Liver (tissue), 9 donors: ENCODE measurements around the gene ZSCAN22. TPM values are rescaled to one million over a fixed set of nuclear protein-coding genes. Genes with fewer than 3 reads are reported as not detected.

Source experiments
- DNase-seq: peaks from one replicate; pipeline ENCODE4 v3.0.0-alpha.2; 2017; ENCODE audit warnings: low spot score
- H3K27ac ChIP-seq, 2 donors: one replicate each; pipeline ENCODE4 v1.7.0; 2013; ENCODE audit warnings: inconsistent platforms in 2 of 2, low read length in 2 of 2, control low read depth in 1 of 2, low read depth in 1 of 2, mild to moderate bottlenecking in 1 of 2
- H3K27me3 ChIP-seq, 4 donors: one replicate each; pipeline versions ENCODE4 v1.6.1 to v1.7.0; 2013; ENCODE audit warnings: low read length in 3 of 4, inconsistent platforms in 1 of 4, mild to moderate bottlenecking in 1 of 4, moderate library complexity in 1 of 4; ENCODE audit not compliant: control insufficient read depth in 4 of 4, insufficient read depth in 4 of 4
- H3K36me3 ChIP-seq, 4 donors: one replicate each; pipeline versions ENCODE4 v1.6.1 to v1.7.0; 2013; ENCODE audit warnings: low read length in 3 of 4, mild to moderate bottlenecking in 3 of 4, low read depth in 1 of 4, moderate library complexity in 1 of 4; ENCODE audit not compliant: control insufficient read depth in 4 of 4, insufficient read depth in 3 of 4
- H3K4me1 ChIP-seq, 4 donors: one replicate each; pipeline versions ENCODE4 v1.6.1 to v1.7.0; 2013; ENCODE audit warnings: low read length in 3 of 4, mild to moderate bottlenecking in 3 of 4, moderate library complexity in 1 of 4; ENCODE audit not compliant: control insufficient read depth in 4 of 4, insufficient read depth in 4 of 4
- H3K4me3 ChIP-seq, 3 donors: one replicate each; pipeline versions ENCODE4 v1.6.1 to v1.7.0; 2013; ENCODE audit warnings: low read length in 3 of 3, control low read depth in 1 of 3, low read depth in 1 of 3, mild to moderate bottlenecking in 1 of 3
- H3K9ac ChIP-seq, 2 donors: one replicate each; pipeline ENCODE4 v1.7.0; 2013; ENCODE audit warnings: low read length in 2 of 2, mild to moderate bottlenecking in 2 of 2, moderate library complexity in 2 of 2, control low read depth in 1 of 2, low read depth in 1 of 2
- H3K9me3 ChIP-seq, 4 donors: one replicate each; pipeline versions ENCODE4 v1.6.1 to v1.7.0; 2013; ENCODE audit warnings: low read length in 3 of 4; ENCODE audit not compliant: control insufficient read depth in 4 of 4
- CTCF ChIP-seq: fragments of 150-350 bp; IDR thresholded peaks from 2 replicates; pipeline ENCODE4 v1.5.1; 2017; ENCODE audit warnings: improper control_type of control experiment, low read depth, low read length; ENCODE audit not compliant: missing input control
- EGR1 ChIP-seq, 2 donors: IDR thresholded peaks; 2 replicates each; pipeline ENCODE4 v1.6.1; 2016 to 2018; ENCODE audit warnings: antibody characterized with exemption in 2 of 2, low read depth in 2 of 2
- FOXA1 ChIP-seq: IDR thresholded peaks from 2 replicates; pipeline ENCODE4 v1.6.1; 2016; ENCODE audit warnings: antibody characterized with exemption
- FOXA2 ChIP-seq: IDR thresholded peaks from 2 replicates; pipeline ENCODE4 v1.6.1; 2016; ENCODE audit warnings: antibody characterized with exemption
- GABPA ChIP-seq, 2 donors: IDR thresholded peaks in 1 of 2; conservative IDR thresholded peaks in 1 of 2; 2 replicates each; pipeline ENCODE4 v1.6.1; 2016; ENCODE audit warnings: antibody characterized with exemption in 2 of 2, mild to moderate bottlenecking in 1 of 2, moderate library complexity in 1 of 2
- HNF4A ChIP-seq, 2 donors: conservative IDR thresholded peaks; 2 replicates each; pipeline ENCODE4 v1.6.1; 2016; ENCODE audit warnings: antibody characterized with exemption in 2 of 2, mild to moderate bottlenecking in 2 of 2
- HNF4G ChIP-seq: IDR thresholded peaks from 2 replicates; pipeline ENCODE4 v1.6.1; 2016; ENCODE audit warnings: antibody characterized with exemption
- NR2F2 ChIP-seq: IDR thresholded peaks from 2 replicates; pipeline ENCODE4 v1.6.1; 2016; ENCODE audit warnings: antibody characterized with exemption
- REST ChIP-seq: IDR thresholded peaks from 2 replicates; pipeline ENCODE4 v1.6.1; 2016; ENCODE audit warnings: antibody characterized with exemption, mild to moderate bottlenecking
- RXRA ChIP-seq, 2 donors: IDR thresholded peaks; 2 replicates each; pipeline ENCODE4 v1.6.1; 2017 to 2018; ENCODE audit warnings: antibody characterized with exemption in 2 of 2, mild to moderate bottlenecking in 1 of 2
- SP1 ChIP-seq: IDR thresholded peaks from 2 replicates; pipeline ENCODE4 v1.6.1; 2018; ENCODE audit warnings: antibody characterized with exemption, mild to moderate bottlenecking
- TAF1 ChIP-seq: conservative IDR thresholded peaks from 2 replicates; pipeline ENCODE4 v1.6.1; 2016; ENCODE audit warnings: antibody characterized with exemption, mild to moderate bottlenecking
- YY1 ChIP-seq: IDR thresholded peaks from 2 replicates; pipeline ENCODE4 v1.6.1; 2016; ENCODE audit warnings: antibody characterized with exemption, mild to moderate bottlenecking
- WGBS: extraction: QIAGEN DNeasy Blood & Tissue Kit; methylation state at CpG from one replicate; pipeline ENCODE4 v1.1.7; 2013; 5-methylcytosine and 5-hydroxymethylcytosine counted together
- polyA plus RNA-seq, 2 donors: library from polyadenylated mRNA; stranded (reverse) in 1 of 2; unstranded in 1 of 2; fragments of 200-250 nt in 1 of 2; fragments of >200 nt in 1 of 2; fragmentation: Nextera tagmentation in 1 of 2; extraction: Ambion mirVana in 1 of 2; gene quantifications; one replicate each; pipeline versions ENCODE4 v1.2.1 to v1.2.3, GENCODE V29; 2013 to 2015
- total RNA-seq, 2 donors: library from RNA; depleted of rRNA; stranded (reverse); fragments of >200 nt; gene quantifications; one replicate each; pipeline ENCODE4 v1.2.3, GENCODE V29; 2014
- TF ChIP-seq, protein P1 (sequence below): IDR thresholded peaks from 2 replicates; pipeline ENCODE4 v1.6.1; 2016; ENCODE audit warnings: antibody characterized with exemption
- TF ChIP-seq, protein P2 (sequence below): IDR thresholded peaks from 2 replicates; pipeline ENCODE4 v1.6.1; 2016; ENCODE audit warnings: antibody characterized with exemption
- donor health status: healthy.
- donor health status: healthy.
- donor health status: healthy.
- donor health status: healthy.
- donor health status: healthy.

ZSCAN22 gene
- total and polyA plus RNA-seq, 4 donors, result 0.88 to 3.5 (median 2.0) TPM

- no peaks in the 10 kb centered on the region for H3K9me3 ChIP-seq
- H3K27me3 ChIP-seq, result no peaks in the 10 kb centered on the region
- peak overlapping the region; percentile 62 to 80 (median 71) for H3K4me3 ChIP-seq
- H3K36me3 ChIP-seq, result no peaks in the 10 kb centered on the region
- H3K4me1 ChIP-seq, result peaks cover 14 to 42% (median 27%) of the 10 kb centered on the region in 4 donors
- peak overlapping the region; percentile 22 to 60 for H3K27ac ChIP-seq
- WGBS, result 37% methylated on average over 26 of the region's 26 CpGs
- DNase-seq, result no peak
- H3K9ac ChIP-seq, result peak overlapping the region; percentile 6 to 36
- TF ChIP-seq, protein P1, sequence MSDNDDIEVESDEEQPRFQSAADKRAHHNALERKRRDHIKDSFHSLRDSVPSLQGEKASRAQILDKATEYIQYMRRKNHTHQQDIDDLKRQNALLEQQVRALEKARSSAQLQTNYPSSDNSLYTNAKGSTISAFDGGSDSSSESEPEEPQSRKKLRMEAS, result no peak
- no peak for TF ChIP-seq FOXA2
- no peak for TF ChIP-seq CTCF
- no peak for TF ChIP-seq HNF4A (conservative IDR thresholded peaks at IDR 0.05)
- no peak for TF ChIP-seq SP1
Observed at GRCh38 chr19:58381460-58382212, 54.8 kb downstream of the ZSCAN22 start.

DNA sequence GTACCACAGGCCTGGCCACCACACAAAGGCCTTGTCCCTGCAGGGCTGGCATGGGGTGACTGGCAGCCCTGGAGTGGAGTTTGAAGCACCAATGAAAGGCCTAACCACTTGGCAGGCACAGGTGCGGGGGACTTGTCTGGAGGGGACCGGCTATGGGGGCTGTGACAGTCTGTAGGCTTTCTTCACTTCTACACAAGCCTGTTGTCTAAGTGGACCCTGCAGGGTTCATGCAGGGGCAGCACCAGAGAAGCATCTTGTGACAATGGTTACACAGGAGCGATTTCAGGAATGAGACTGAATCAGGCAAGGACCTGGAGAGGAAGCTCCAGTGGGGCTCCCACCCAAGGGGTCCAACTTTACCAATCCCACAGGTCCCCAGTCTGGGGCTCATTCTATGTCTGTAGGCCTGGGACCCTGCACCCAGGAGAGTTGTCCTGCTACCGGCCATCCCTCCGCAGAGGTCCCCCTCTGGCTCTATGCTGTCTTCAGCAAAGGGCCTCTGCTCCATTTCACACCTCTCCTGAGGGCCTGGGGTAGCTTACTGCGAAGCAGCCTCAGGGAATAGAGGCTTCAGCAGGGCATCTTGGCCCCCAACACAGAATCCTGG, 56.3 kb downstream of the ZSCAN22 start:
- no peak for DNase-seq
- Histone ChIP-seq H3K9ac (no peak overlapping the region), H3K4me3 (no peak overlapping the region), H3K4me1 (peaks cover 14 to 46% (median 34%) of the 10 kb centered on the region in 4 donors), H3K27ac (no peak overlapping the region), H3K9me3 (no peaks in the 10 kb centered on the region), H3K36me3 (no peaks in the 10 kb centered on the region), H3K27me3 (no peaks in the 10 kb centered on the region)
- 92% methylated on average over 6 of the region's 6 CpGs for WGBS
- TF ChIP-seq GABPA (IDR thresholded peaks at IDR 0.05 in 1 of 2, conservative IDR thresholded peaks at IDR 0.05 in 1 of 2) (no peak), HNF4A (conservative IDR thresholded peaks at IDR 0.05) (no peak), NR2F2 (no peak), YY1 (no peak), REST (no peak), RXRA (IDR thresholded peaks at IDR 0.05) (no peak), FOXA2 (no peak), HNF4G (no peak), TAF1 (no peak), FOXA1 (no peak), EGR1 (IDR thresholded peaks at IDR 0.05; ENCODE audit: low read depth in 2 of 2) (no peak), SP1 (no peak)
- TF ChIP-seq, protein P1, result no peak
- TF ChIP-seq, protein P2, sequence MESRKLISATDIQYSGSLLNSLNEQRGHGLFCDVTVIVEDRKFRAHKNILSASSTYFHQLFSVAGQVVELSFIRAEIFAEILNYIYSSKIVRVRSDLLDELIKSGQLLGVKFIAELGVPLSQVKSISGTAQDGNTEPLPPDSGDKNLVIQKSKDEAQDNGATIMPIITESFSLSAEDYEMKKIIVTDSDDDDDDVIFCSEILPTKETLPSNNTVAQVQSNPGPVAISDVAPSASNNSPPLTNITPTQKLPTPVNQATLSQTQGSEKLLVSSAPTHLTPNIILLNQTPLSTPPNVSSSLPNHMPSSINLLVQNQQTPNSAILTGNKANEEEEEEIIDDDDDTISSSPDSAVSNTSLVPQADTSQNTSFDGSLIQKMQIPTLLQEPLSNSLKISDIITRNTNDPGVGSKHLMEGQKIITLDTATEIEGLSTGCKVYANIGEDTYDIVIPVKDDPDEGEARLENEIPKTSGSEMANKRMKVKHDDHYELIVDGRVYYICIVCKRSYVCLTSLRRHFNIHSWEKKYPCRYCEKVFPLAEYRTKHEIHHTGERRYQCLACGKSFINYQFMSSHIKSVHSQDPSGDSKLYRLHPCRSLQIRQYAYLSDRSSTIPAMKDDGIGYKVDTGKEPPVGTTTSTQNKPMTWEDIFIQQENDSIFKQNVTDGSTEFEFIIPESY, result no peak
